HG02870 (cell line): ENCODE measurements around the gene TBC1D3E.
"Not testable (repeated sequence)": the region's sequence is repeated elsewhere in the genome, so short reads cannot be mapped to it uniquely, and the experiment has no call there.

Source experiments
- ATAC-seq: cut with Tn5 transposase; IDR thresholded peaks from one replicate; pipeline ENCODE4 v1.9.1; 2021; ENCODE audit warnings: mild to moderate bottlenecking, moderate library complexity; ENCODE audit not compliant: unreplicated experiment

Gene TBC1D3E

GRCh38 chr17:38127651-38128050, at the start of gene TBC1D3E:
Gene TBC1D3E, plus strand, starts transcription at chr17:38127951. Its CDS starts 1,545 bp downstream, at chr17:38129496.
- ATAC-seq: not testable (repeated sequence)

DNA sequence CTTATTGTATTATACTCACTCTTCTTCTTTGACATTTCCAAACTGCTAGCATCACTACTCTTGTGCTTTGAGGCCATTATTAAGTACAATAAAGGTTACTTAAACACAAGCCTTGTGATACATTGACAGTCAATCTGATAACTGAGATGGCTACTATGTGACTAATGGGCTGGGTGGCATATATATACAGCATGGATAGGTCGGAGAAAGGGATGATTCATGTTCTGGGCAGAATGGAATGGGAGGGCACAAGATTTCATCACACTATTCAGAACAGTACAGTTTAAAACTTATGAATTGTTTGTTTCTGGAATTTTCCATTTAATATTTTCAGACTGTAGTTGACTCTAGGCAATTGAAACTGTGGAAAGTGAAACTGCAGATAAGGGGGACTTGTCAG, 40.4 kb upstream of the TBC1D3E start:
- ATAC-seq: not testable (repeated sequence)

- ATAC-seq: not testable (repeated sequence)
These were observed 39.6 kb upstream of the TBC1D3E start for GRCh38 chr17:38088120-38088519.

- not testable (repeated sequence) for ATAC-seq
These were observed 33.6 kb upstream of the TBC1D3E start for GRCh38 chr17:38094059-38094694.

- not testable (repeated sequence) for ATAC-seq
These were observed 28.5 kb upstream of the TBC1D3E start for GRCh38 chr17:38099262-38099661.

GRCh38 chr17:38119829-38120228, 7.9 kb upstream of the TBC1D3E start:
- ATAC-seq: not testable (repeated sequence)

- ATAC-seq: not testable (repeated sequence)
These were observed 7.1 kb downstream of the TBC1D3E start for GRCh38 chr17:38134860-38135259.
